ENCODE results near the gene PLEKHJ1.

- TF ChIP-seq ZNF124 (CRISPR knock-in tag; IDR thresholded peaks at IDR 0.05) (no peak), KLF13 (CRISPR knock-in tag; IDR thresholded peaks at IDR 0.05) (no peak)
Observed at GRCh38 chr19:2270157-2270422, 34.0 kb upstream of the PLEKHJ1 start.
